Endothelial cell of umbilical vein (primary cell): Measurements from ENCODE around the gene ITGB1BP1. TPM values are rescaled to one million over a fixed set of nuclear protein-coding genes. Genes with fewer than 3 reads are reported as not detected.

Source experiments
- BruUV-seq: library from RNA; stranded (reverse); fragments of 400-500 nt; replicated peaks from 2 replicates; lab custom pipeline; 2021; lab: Mats Ljungman, UMichigan
- CTCF ChIA-PET: fragments of 300-600, 350-600 bp; sonication (Branson Sonifier 250); formaldehyde crosslinking; loops from one replicate; lab custom pipeline; 2021; ENCODE audit warnings: antibody characterized with exemption, inconsistent platforms; lab: Charles Lee
- POLR2A ChIA-PET: fragments of 300-600, 350-600 bp; sonication (Branson Sonifier 250); formaldehyde crosslinking; loops from one replicate; lab custom pipeline; 2021; ENCODE audit warnings: antibody characterized with exemption, inconsistent platforms; lab: Charles Lee
- DNase-seq: peaks from one replicate; pipeline ENCODE4 v3.0.0-alpha.2; 2011; ENCODE audit warnings: low read depth, low spot score
- FAIRE-seq: peaks from 2 replicates; lab custom pipeline; 2011; peaks lifted over from hg19 to GRCh38; lab: Jason Lieb, UNC
- H2AFZ ChIP-seq: 2 replicates; pipeline ENCODE4 v1.6.0; 2012; ENCODE audit warnings: low read depth, low read length, control low read depth, inconsistent platforms
- H3K27ac ChIP-seq: 2 replicates; pipeline ENCODE4 v1.5.1; 2011; ENCODE audit warnings: low read depth, mild to moderate bottlenecking, control low read depth, low read length, moderate library complexity; ENCODE audit not compliant: insufficient read depth
- H3K27me3 ChIP-seq, 2 experiments: 2 replicates each; pipeline versions ENCODE4 v1.6.0 to v1.6.1; 2011; ENCODE audit warnings: low read length in 2 of 2, mixed read lengths in 1 of 2; ENCODE audit not compliant: control insufficient read depth in 2 of 2, insufficient read depth in 2 of 2
- H3K36me3 ChIP-seq, 2 experiments: 2 replicates in 1 of 2; 3 replicates in 1 of 2; pipeline ENCODE4 v1.5.1; 2011; ENCODE audit warnings: low read length in 2 of 2, mild to moderate bottlenecking in 1 of 2, moderate library complexity in 1 of 2; ENCODE audit not compliant: control insufficient read depth in 2 of 2, insufficient read depth in 2 of 2; ENCODE audit errors: extremely low read depth in 1 of 2
- H3K4me1 ChIP-seq: 3 replicates; pipeline ENCODE4 v1.5.1; 2011; ENCODE audit warnings: mild to moderate bottlenecking, low read length; ENCODE audit not compliant: control insufficient read depth, insufficient read depth; ENCODE audit errors: extremely low read depth
- H3K4me2 ChIP-seq: 2 replicates; pipeline ENCODE4 v1.6.1; 2011; ENCODE audit warnings: low read length, control low read depth, mixed read lengths; ENCODE audit not compliant: insufficient read depth
- H3K4me3 ChIP-seq, 3 experiments: fragments of 200-600 bp in 1 of 3; sonication (generic), shearing (Covaris generic) in 1 of 3; replicated peaks in 1 of 3; 2 replicates each; pipeline ENCODE4 v1.5.1; 2011 to 2016; ENCODE audit warnings: control low read depth in 3 of 3, low read length in 3 of 3, mild to moderate bottlenecking in 2 of 3, inconsistent platforms in 1 of 3, low read depth in 1 of 3, moderate library complexity in 1 of 3; ENCODE audit not compliant: insufficient read depth in 1 of 3
- H3K79me2 ChIP-seq: 2 replicates; pipeline ENCODE4 v1.6.0; 2012; ENCODE audit warnings: low read length, inconsistent platforms; ENCODE audit not compliant: control insufficient read depth, insufficient read depth
- H3K9ac ChIP-seq: replicated peaks from 2 replicates; pipeline ENCODE3; 2011; ENCODE audit warnings: low read length, control low read depth; ENCODE audit not compliant: insufficient read depth; ENCODE audit errors: extremely low read depth
- H3K9me1 ChIP-seq: replicated peaks from 3 replicates; pipeline ENCODE4 v1.6.0; 2011; ENCODE audit warnings: mild to moderate bottlenecking, low read length; ENCODE audit not compliant: control insufficient read depth, insufficient read depth; ENCODE audit errors: extremely low read depth
- H3K9me3 ChIP-seq: replicated peaks from 2 replicates; pipeline ENCODE4 v1.5.1; 2012; ENCODE audit warnings: low read length, inconsistent platforms; ENCODE audit not compliant: control insufficient read depth, insufficient read depth
- H4K20me1 ChIP-seq: replicated peaks from 2 replicates; pipeline ENCODE3; 2011; ENCODE audit warnings: mild to moderate bottlenecking, low read length; ENCODE audit not compliant: control insufficient read depth, insufficient read depth; ENCODE audit errors: extremely low read depth
- CTCF ChIP-seq, 2 donors: IDR thresholded peaks; 1 replicate in 1 of 2; 2 replicates in 1 of 2; pipeline ENCODE4 v1.5.1; 2011; ENCODE audit warnings: low read length in 2 of 2, mild to moderate bottlenecking in 2 of 2, moderate library complexity in 2 of 2, control low read depth in 1 of 2, inconsistent platforms in 1 of 2, low read depth in 1 of 2; ENCODE audit not compliant: insufficient read depth in 1 of 2; ENCODE audit errors: extremely low read depth in 1 of 2
- EZH2 ChIP-seq: IDR thresholded peaks from 2 replicates; pipeline ENCODE4 v1.6.1; 2012; ENCODE audit warnings: borderline replicate concordance, low read depth, mild to moderate bottlenecking, moderate library complexity, low read length, inconsistent platforms; ENCODE audit not compliant: severe bottlenecking
- FOS ChIP-seq: IDR thresholded peaks from 2 replicates; pipeline ENCODE4 v1.6.1; 2011; ENCODE audit warnings: mild to moderate bottlenecking, low read length, moderate library complexity, borderline replicate concordance; ENCODE audit not compliant: insufficient read depth
- GATA2 ChIP-seq: IDR thresholded peaks from 2 replicates; pipeline ENCODE4 v1.7.0; 2011; ENCODE audit warnings: low read depth, mild to moderate bottlenecking, moderate library complexity, mixed read lengths, low read length; ENCODE audit not compliant: insufficient read length, insufficient read depth
- JUN ChIP-seq: IDR thresholded peaks from 2 replicates; pipeline ENCODE4 v1.6.1; 2011; ENCODE audit warnings: borderline replicate concordance, low read depth; ENCODE audit not compliant: insufficient read length, insufficient read depth
- MYC ChIP-seq: IDR thresholded peaks from one replicate; pipeline ENCODE4 v1.6.1; 2011; ENCODE audit warnings: mild to moderate bottlenecking, low read depth, low read length
- POLR2A ChIP-seq: IDR thresholded peaks from 2 replicates; pipeline ENCODE4 v1.6.1; 2012; ENCODE audit warnings: low read depth, mild to moderate bottlenecking, control low read depth, low read length
- POLR2AphosphoS5 ChIP-seq: IDR thresholded peaks from 2 replicates; pipeline ENCODE4 v1.6.1; 2012; ENCODE audit warnings: low read depth, mild to moderate bottlenecking, control low read depth, low read length, moderate library complexity; ENCODE audit not compliant: insufficient read depth
- dilution Hi-C: fragments of 300-500 bp; cut with MboI; formaldehyde crosslinking; loops from one replicate; pipeline ENCODE4 v1.15.0; 2019; ENCODE audit warnings: low sequenced_read_pairs; ENCODE audit not compliant: extremely low pct_ligation_motif_present
- intact Hi-C: fragments of 100-400 bp; cut with micrococcal nuclease; formaldehyde crosslinking; loops from one replicate; pipeline ENCODE4 v1.10.0; 2022
- polyA plus RNA-seq, 4 experiments: library from polyadenylated mRNA; depleted of rRNA in 3 of 4; stranded (reverse) in 3 of 4; unstranded in 1 of 4; fragments of >200 nt; gene quantifications; 2 replicates each; pipeline versions ENCODE4 v1.2.1 to v1.2.3, GENCODE V29; 2011 to 2012; ENCODE audit warnings: missing spikeins in 1 of 4
- total RNA-seq: library from RNA; stranded (reverse); gene quantifications from 2 replicates; pipeline ENCODE4 v1.2.3, GENCODE V29; 2021
- TF ChIP-seq, protein P1 (sequence below): IDR thresholded peaks from 2 replicates; pipeline ENCODE4 v1.6.1; 2011; ENCODE audit not compliant: insufficient read depth, insufficient read length

ITGB1BP1 gene
- total and polyA plus RNA-seq, 2 donors (not counting 3 experiments of a cell fraction or from before 2014, with no cell fraction given) = 45.0 to 170 TPM

GRCh38 chr2:9472511-9472910, 49.2 kb upstream of the ITGB1BP1 start:
- no peaks in the 10 kb centered on the region for H3K9me3 ChIP-seq
- peaks cover 13% of the 10 kb centered on the region for H3K79me2 ChIP-seq
- no TSS peak for BruUV-seq
- peaks cover 7% of the 10 kb centered on the region for H3K4me1 ChIP-seq
- CTCF ChIA-PET = no interaction called here
- no peak for TF ChIP-seq POLR2AphosphoS5
- TF ChIP-seq GATA2 = no peak
- no peak for TF ChIP-seq POLR2A
- TF ChIP-seq, protein P1, sequence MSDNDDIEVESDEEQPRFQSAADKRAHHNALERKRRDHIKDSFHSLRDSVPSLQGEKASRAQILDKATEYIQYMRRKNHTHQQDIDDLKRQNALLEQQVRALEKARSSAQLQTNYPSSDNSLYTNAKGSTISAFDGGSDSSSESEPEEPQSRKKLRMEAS = no peak
- no peak for TF ChIP-seq JUN
- TF ChIP-seq MYC = no peak
- no peak for TF ChIP-seq EZH2
- TF ChIP-seq FOS = no peak
- no peak for TF ChIP-seq CTCF (IDR thresholded peaks at IDR 0.05; ENCODE audit: extremely low read depth in 1 of 2, insufficient read depth in 1 of 2, low read depth in 1 of 2, low read length in 2 of 2)
- DNase-seq (no peak), FAIRE-seq (no peak)
- H2AFZ ChIP-seq = no peak overlapping the region
- intact Hi-C loops = loop anchor here (5.0 kb wide), 1 partner anchor 330 kb away; no protein-coding TSS in a partner anchor
- no peaks in the 10 kb centered on the region for H3K27me3 ChIP-seq
- H3K9ac ChIP-seq = no peak overlapping the region
- H3K36me3 ChIP-seq = no peaks in the 10 kb centered on the region
- POLR2A ChIA-PET = no interaction called here
- no peak overlapping the region for H3K27ac ChIP-seq
- H3K4me2 ChIP-seq = no peak overlapping the region
- H3K4me3 ChIP-seq = no peak overlapping the region
- dilution Hi-C loops = no loop called here
- no peaks in the 10 kb centered on the region for H3K9me1 ChIP-seq
- no peaks in the 10 kb centered on the region for H4K20me1 ChIP-seq
